Measurements from ENCODE around the gene GRB2.

DNA sequence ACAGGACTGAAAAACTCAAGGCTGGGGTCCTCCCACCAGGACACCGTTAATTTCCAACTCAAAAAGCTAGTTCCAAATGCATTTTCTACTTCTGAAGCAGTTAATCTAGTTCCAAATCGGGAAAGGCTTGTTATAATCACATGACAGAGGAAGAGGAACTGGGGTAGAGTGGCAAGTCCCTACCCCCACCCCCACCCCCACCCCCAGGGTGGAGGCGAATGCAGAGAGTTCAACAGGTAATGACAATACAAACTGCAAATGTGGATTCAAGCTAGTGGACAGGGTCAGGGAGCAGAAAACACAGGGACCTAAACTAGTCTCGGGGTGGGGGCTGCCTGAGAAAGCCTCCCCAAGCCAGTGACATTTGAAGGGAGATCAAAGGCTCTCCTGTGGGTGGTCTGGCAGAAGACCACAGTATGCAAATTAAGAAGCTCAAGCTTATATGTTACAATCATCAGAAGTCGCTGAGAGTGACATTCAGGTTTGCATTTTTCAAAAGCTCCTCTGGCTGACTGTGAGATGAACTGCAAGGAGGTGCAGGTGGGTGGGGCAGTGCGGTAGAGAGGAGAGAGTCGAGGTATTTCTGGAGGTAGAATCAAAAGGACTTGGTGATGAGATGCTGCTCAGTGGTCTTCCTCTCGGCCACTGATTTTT, 59.8 kb downstream of the GRB2 start:
- TF ChIP-seq, protein P1, sequence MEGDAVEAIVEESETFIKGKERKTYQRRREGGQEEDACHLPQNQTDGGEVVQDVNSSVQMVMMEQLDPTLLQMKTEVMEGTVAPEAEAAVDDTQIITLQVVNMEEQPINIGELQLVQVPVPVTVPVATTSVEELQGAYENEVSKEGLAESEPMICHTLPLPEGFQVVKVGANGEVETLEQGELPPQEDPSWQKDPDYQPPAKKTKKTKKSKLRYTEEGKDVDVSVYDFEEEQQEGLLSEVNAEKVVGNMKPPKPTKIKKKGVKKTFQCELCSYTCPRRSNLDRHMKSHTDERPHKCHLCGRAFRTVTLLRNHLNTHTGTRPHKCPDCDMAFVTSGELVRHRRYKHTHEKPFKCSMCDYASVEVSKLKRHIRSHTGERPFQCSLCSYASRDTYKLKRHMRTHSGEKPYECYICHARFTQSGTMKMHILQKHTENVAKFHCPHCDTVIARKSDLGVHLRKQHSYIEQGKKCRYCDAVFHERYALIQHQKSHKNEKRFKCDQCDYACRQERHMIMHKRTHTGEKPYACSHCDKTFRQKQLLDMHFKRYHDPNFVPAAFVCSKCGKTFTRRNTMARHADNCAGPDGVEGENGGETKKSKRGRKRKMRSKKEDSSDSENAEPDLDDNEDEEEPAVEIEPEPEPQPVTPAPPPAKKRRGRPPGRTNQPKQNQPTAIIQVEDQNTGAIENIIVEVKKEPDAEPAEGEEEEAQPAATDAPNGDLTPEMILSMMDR (conservative IDR thresholded peaks at IDR 0.05 in 1 of 2, IDR thresholded peaks at IDR 0.05 in 1 of 2; ENCODE audit: extremely low read depth in 1 of 2, insufficient read depth in 1 of 2, low read depth in 1 of 2, low read length in 2 of 2) = no peak
- TF ChIP-seq EZH2 (IDR thresholded peaks at IDR 0.05; ENCODE audit: borderline replicate concordance, low read length) = no peak
